SK-N-SH (cell line): Measurements from ENCODE around the gene ENKD1. TPM values are rescaled to one million over a fixed set of nuclear protein-coding genes. Genes with fewer than 3 reads are reported as not detected.

ENCODE experiments used
- CTCF ChIA-PET: fragments of 300-600, 350-600 bp; formaldehyde crosslinking; extraction: SDS; loops from one replicate; lab custom pipeline; 2021; lab: Yijun Ruan, JAX
- POLR2A ChIA-PET: fragments of 350-600 bp; sonication (Branson Sonifier 250); formaldehyde crosslinking; extraction: SDS; loops from one replicate; lab custom pipeline; 2020; ENCODE audit warnings: antibody characterized with exemption, inconsistent platforms; lab: Yijun Ruan, JAX
- DNase-seq: peaks from one replicate; pipeline ENCODE4 v3.0.0; 2012
- H2AFZ ChIP-seq: fragments of 200-600 bp; sonication (generic); 2 replicates; pipeline ENCODE4 v1.8.1; 2016; ENCODE audit warnings: antibody characterized with exemption, mild to moderate bottlenecking, low read depth
- H3F3A ChIP-seq: fragments of 200-600 bp; sonication (generic); replicated peaks from 2 replicates; pipeline ENCODE3; 2016; ENCODE audit warnings: antibody characterized with exemption, mild to moderate bottlenecking; ENCODE audit not compliant: insufficient read depth
- H3K27ac ChIP-seq, 2 experiments: fragments of 200-500 bp in 1 of 2; fragments of 200-600 bp in 1 of 2; sonication (Bioruptor generic) in 1 of 2; sonication (generic), shearing (Covaris generic) in 1 of 2; 2 replicates each; pipeline versions ENCODE4 v1.5.1 to v1.6.1; 2014 to 2016; ENCODE audit warnings: low read depth in 2 of 2, inconsistent platforms in 1 of 2, low read length in 1 of 2, mild to moderate bottlenecking in 1 of 2, mixed read lengths in 1 of 2
- H3K27me3 ChIP-seq: fragments of 200-600 bp; sonication (generic), shearing (Covaris generic); 2 replicates; pipeline ENCODE4 v1.6.1; 2016; ENCODE audit warnings: mixed run types; ENCODE audit not compliant: insufficient read depth
- H3K36me3 ChIP-seq, 2 experiments: fragments of 200-500 bp in 1 of 2; fragments of 200-600 bp in 1 of 2; sonication (Bioruptor generic) in 1 of 2; sonication (generic) in 1 of 2; replicated peaks in 1 of 2; 2 replicates each; pipeline versions ENCODE3 to v1.5.1; 2014 to 2016; ENCODE audit warnings: low read length in 1 of 2, mild to moderate bottlenecking in 1 of 2; ENCODE audit not compliant: insufficient read depth in 2 of 2, control insufficient read depth in 1 of 2
- H3K4me1 ChIP-seq, 2 experiments: fragments of 200-500 bp in 1 of 2; fragments of 200-600 bp in 1 of 2; sonication (Bioruptor generic) in 1 of 2; sonication (generic), shearing (Covaris generic) in 1 of 2; 2 replicates each; pipeline versions ENCODE4 v1.5.1 to v1.6.1; 2014 to 2016; ENCODE audit warnings: low read depth in 1 of 2, low read length in 1 of 2, mixed run types in 1 of 2; ENCODE audit not compliant: insufficient read depth in 2 of 2, control insufficient read depth in 1 of 2
- H3K4me2 ChIP-seq: fragments of 200-600 bp; sonication (generic), shearing (Covaris generic); 2 replicates; pipeline ENCODE4 v1.6.1; 2017; ENCODE audit warnings: mixed run types
- H3K4me3 ChIP-seq, 2 experiments: fragments of 200-500 bp in 1 of 2; fragments of 200-600 bp in 1 of 2; sonication (Bioruptor generic) in 1 of 2; sonication (generic), shearing (Covaris generic) in 1 of 2; 2 replicates each; pipeline versions ENCODE4 v1.5.1 to v1.8.1; 2014 to 2016; ENCODE audit warnings: low read depth in 2 of 2, inconsistent platforms in 1 of 2, low read length in 1 of 2, mild to moderate bottlenecking in 1 of 2, mixed read lengths in 1 of 2, moderate library complexity in 1 of 2
- H3K79me2 ChIP-seq: fragments of 200-600 bp; sonication (generic); 2 replicates; pipeline ENCODE4 v1.8.1; 2017; ENCODE audit warnings: mild to moderate bottlenecking; ENCODE audit not compliant: insufficient read depth
- H3K9ac ChIP-seq: fragments of 200-600 bp; sonication (generic); 2 replicates; pipeline ENCODE4 v1.6.1; 2017; ENCODE audit warnings: mixed run types
- H3K9me2 ChIP-seq: fragments of 200-600 bp; sonication (generic); 2 replicates; pipeline ENCODE4 v1.6.1; 2017; ENCODE audit warnings: mixed run types
- H3K9me3 ChIP-seq: fragments of 200-600 bp; sonication (generic); 2 replicates; pipeline ENCODE4 v1.6.1; 2017; ENCODE audit warnings: mixed run types, mild to moderate bottlenecking, moderate library complexity
- H4K20me1 ChIP-seq: fragments of 200-600 bp; sonication (generic); 2 replicates; pipeline ENCODE4 v1.6.1; 2017; ENCODE audit warnings: mild to moderate bottlenecking, mixed run types; ENCODE audit not compliant: insufficient read depth
- EZH2phosphoT487 ChIP-seq: fragments of 200-600 bp; sonication (generic); IDR thresholded peaks from 2 replicates; pipeline ENCODE4 v1.6.1; 2017; ENCODE audit warnings: low read depth, mixed run types, mild to moderate bottlenecking, antibody characterized with exemption, moderate library complexity, borderline replicate concordance
- FOXM1 ChIP-seq: IDR thresholded peaks from 2 replicates; pipeline ENCODE4 v1.4.0; 2012; ENCODE audit warnings: low read depth, mild to moderate bottlenecking
- GABPA ChIP-seq: IDR thresholded peaks from 2 replicates; pipeline ENCODE4 v1.4.0; 2012; ENCODE audit warnings: low read depth, mild to moderate bottlenecking
- GATA2 ChIP-seq: sonication (generic); formaldehyde crosslinking; IDR thresholded peaks from 2 replicates; pipeline ENCODE4 v1.5.0; 2020; ENCODE audit warnings: mild to moderate bottlenecking, missing genetic modification reagents
- MEF2A ChIP-seq: IDR thresholded peaks from 2 replicates; pipeline ENCODE4 v1.4.0; 2012; ENCODE audit warnings: low read depth, borderline replicate concordance
- MXI1 ChIP-seq: IDR thresholded peaks from 2 replicates; pipeline ENCODE4 v1.6.1; 2012; ENCODE audit warnings: mild to moderate bottlenecking, low read depth, low read length, improper control_type of control experiment
- NRF1 ChIP-seq: IDR thresholded peaks from 2 replicates; pipeline ENCODE4 v1.6.1; 2012; ENCODE audit warnings: low read depth, mild to moderate bottlenecking, low read length
- RFX5 ChIP-seq: IDR thresholded peaks from 2 replicates; pipeline ENCODE4 v1.6.1; 2012; ENCODE audit warnings: mild to moderate bottlenecking, improper control_type of control experiment, low read length
- SMC3 ChIP-seq: IDR thresholded peaks from 2 replicates; pipeline ENCODE4 v1.6.1; 2012; ENCODE audit warnings: low read depth, low read length, improper control_type of control experiment
- TCF12 ChIP-seq: IDR thresholded peaks from 2 replicates; pipeline ENCODE4 v1.4.0; 2012
- TEAD4 ChIP-seq: IDR thresholded peaks from 2 replicates; pipeline ENCODE4 v1.4.0; 2012; ENCODE audit warnings: mild to moderate bottlenecking, borderline replicate concordance; ENCODE audit not compliant: insufficient read depth
- YY1 ChIP-seq: IDR thresholded peaks from 2 replicates; pipeline ENCODE4 v1.4.0; 2012; ENCODE audit warnings: low read depth, mild to moderate bottlenecking
- WGBS: methylation state at CpG from one replicate; pipeline ENCODE4 v1.1.6; 2017; ENCODE audit warnings: low lambda C conversion rate; 5-methylcytosine and 5-hydroxymethylcytosine counted together
- polyA plus RNA-seq, 3 experiments: library from polyadenylated mRNA; depleted of rRNA; stranded (reverse); fragments of >200 nt; gene quantifications; 2 replicates each; pipeline ENCODE4 v1.2.3, GENCODE V29; 2012
- TF ChIP-seq, protein P1 (sequence below): IDR thresholded peaks from 2 replicates; pipeline ENCODE4 v1.4.0; 2012; ENCODE audit warnings: low read depth, borderline replicate concordance
- TF ChIP-seq, protein P2 (sequence below): IDR thresholded peaks from 2 replicates; pipeline ENCODE4; 2012
- TF ChIP-seq, protein P3 (sequence below): fragments of 200-600 bp; sonication (generic); IDR thresholded peaks from 2 replicates; pipeline ENCODE4 v1.6.1; 2017; ENCODE audit warnings: antibody characterized with exemption, mild to moderate bottlenecking, moderate library complexity
- TF ChIP-seq, protein P4 (sequence below): IDR thresholded peaks from 2 replicates; pipeline ENCODE4 v1.4.0; 2012; ENCODE audit warnings: low read depth
- TF ChIP-seq, protein P5 (sequence below): IDR thresholded peaks from 2 replicates; pipeline ENCODE4 v1.6.1; 2012; ENCODE audit warnings: mild to moderate bottlenecking, low read depth, low read length, moderate library complexity

ENKD1 gene
- polyA plus RNA-seq, 1 of the 3 experiments (the other 2 are of a cell fraction): 21.0 TPM

DNA sequence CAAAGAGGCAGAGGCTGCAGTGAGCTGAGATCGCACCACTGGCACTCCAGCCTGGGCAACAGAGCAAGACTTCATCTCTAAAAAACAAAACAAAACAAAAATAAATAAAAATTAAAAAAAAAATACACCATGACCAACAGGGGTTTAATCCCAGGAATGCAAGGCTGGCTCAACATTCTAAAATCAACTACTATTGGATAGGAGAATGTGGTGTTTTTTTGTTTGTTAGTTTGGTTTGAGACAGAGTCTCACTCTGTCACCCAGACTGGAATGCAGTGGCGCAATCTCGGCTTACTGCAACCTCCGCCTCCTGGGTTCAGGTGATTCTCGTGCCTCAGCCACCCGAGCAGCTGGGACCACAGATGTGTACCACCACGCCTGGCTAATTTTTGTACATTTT lies 32.7 kb upstream of the ENKD1 start (continued):
- TF ChIP-seq, protein P1, sequence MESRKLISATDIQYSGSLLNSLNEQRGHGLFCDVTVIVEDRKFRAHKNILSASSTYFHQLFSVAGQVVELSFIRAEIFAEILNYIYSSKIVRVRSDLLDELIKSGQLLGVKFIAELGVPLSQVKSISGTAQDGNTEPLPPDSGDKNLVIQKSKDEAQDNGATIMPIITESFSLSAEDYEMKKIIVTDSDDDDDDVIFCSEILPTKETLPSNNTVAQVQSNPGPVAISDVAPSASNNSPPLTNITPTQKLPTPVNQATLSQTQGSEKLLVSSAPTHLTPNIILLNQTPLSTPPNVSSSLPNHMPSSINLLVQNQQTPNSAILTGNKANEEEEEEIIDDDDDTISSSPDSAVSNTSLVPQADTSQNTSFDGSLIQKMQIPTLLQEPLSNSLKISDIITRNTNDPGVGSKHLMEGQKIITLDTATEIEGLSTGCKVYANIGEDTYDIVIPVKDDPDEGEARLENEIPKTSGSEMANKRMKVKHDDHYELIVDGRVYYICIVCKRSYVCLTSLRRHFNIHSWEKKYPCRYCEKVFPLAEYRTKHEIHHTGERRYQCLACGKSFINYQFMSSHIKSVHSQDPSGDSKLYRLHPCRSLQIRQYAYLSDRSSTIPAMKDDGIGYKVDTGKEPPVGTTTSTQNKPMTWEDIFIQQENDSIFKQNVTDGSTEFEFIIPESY: no peak
- no peak for TF ChIP-seq TEAD4
- TF ChIP-seq YY1: no peak
- TF ChIP-seq GATA2 (CRISPR knock-in tag): no peak

DNA sequence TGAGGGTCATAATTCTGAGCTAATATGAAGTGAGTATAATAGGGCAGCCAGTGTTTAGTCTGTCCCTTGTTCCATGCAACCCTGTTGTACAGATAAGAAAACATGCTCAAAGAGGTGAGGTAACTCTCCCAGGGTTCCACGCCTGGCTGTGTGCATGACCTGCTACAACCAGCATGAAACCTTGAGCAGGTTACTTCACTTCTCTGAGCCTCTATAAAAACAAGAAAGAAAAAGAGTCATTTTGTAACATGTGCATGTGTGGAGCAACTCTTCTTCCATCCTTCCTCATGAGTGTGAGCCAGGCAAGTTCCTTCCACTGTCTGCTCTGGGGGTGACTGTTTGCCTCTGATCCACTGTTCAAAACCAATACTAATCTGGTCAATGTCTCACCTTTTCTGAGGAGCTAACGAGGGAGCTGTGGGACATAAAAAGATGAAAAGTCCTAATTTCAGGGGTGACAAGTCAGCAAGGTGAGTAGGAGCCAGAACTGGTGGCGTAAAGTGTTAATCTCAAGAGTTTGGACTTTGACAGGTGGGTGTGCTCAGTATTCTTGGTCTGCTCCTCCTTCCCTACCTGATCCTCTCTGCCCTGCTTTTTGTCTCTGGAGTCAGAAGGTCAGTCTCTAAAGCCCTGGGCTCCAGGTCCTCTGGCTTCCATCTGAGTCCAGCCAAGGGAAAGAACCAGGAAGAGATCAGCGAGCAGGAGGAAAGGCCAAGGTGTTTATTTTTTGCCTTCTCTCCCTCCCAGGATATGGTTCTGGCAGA lies 31.1 kb upstream of the ENKD1 start:
- TF ChIP-seq, protein P2, sequence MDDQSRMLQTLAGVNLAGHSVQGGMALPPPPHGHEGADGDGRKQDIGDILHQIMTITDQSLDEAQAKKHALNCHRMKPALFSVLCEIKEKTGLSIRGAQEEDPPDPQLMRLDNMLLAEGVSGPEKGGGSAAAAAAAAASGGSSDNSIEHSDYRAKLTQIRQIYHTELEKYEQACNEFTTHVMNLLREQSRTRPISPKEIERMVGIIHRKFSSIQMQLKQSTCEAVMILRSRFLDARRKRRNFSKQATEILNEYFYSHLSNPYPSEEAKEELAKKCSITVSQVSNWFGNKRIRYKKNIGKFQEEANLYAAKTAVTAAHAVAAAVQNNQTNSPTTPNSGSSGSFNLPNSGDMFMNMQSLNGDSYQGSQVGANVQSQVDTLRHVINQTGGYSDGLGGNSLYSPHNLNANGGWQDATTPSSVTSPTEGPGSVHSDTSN: no peak
- no peak for TF ChIP-seq SMC3
- no peak for TF ChIP-seq NRF1
- no peak for TF ChIP-seq YY1
- TF ChIP-seq FOXM1: no peak
- no peak for TF ChIP-seq MXI1
- no peak for TF ChIP-seq EZH2phosphoT487
- TF ChIP-seq TCF12: no peak
- TF ChIP-seq, protein P3, sequence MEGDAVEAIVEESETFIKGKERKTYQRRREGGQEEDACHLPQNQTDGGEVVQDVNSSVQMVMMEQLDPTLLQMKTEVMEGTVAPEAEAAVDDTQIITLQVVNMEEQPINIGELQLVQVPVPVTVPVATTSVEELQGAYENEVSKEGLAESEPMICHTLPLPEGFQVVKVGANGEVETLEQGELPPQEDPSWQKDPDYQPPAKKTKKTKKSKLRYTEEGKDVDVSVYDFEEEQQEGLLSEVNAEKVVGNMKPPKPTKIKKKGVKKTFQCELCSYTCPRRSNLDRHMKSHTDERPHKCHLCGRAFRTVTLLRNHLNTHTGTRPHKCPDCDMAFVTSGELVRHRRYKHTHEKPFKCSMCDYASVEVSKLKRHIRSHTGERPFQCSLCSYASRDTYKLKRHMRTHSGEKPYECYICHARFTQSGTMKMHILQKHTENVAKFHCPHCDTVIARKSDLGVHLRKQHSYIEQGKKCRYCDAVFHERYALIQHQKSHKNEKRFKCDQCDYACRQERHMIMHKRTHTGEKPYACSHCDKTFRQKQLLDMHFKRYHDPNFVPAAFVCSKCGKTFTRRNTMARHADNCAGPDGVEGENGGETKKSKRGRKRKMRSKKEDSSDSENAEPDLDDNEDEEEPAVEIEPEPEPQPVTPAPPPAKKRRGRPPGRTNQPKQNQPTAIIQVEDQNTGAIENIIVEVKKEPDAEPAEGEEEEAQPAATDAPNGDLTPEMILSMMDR: no peak
- TF ChIP-seq, protein P4, sequence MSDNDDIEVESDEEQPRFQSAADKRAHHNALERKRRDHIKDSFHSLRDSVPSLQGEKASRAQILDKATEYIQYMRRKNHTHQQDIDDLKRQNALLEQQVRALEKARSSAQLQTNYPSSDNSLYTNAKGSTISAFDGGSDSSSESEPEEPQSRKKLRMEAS: no peak
- no peak for TF ChIP-seq GABPA
- TF ChIP-seq, protein P5, sequence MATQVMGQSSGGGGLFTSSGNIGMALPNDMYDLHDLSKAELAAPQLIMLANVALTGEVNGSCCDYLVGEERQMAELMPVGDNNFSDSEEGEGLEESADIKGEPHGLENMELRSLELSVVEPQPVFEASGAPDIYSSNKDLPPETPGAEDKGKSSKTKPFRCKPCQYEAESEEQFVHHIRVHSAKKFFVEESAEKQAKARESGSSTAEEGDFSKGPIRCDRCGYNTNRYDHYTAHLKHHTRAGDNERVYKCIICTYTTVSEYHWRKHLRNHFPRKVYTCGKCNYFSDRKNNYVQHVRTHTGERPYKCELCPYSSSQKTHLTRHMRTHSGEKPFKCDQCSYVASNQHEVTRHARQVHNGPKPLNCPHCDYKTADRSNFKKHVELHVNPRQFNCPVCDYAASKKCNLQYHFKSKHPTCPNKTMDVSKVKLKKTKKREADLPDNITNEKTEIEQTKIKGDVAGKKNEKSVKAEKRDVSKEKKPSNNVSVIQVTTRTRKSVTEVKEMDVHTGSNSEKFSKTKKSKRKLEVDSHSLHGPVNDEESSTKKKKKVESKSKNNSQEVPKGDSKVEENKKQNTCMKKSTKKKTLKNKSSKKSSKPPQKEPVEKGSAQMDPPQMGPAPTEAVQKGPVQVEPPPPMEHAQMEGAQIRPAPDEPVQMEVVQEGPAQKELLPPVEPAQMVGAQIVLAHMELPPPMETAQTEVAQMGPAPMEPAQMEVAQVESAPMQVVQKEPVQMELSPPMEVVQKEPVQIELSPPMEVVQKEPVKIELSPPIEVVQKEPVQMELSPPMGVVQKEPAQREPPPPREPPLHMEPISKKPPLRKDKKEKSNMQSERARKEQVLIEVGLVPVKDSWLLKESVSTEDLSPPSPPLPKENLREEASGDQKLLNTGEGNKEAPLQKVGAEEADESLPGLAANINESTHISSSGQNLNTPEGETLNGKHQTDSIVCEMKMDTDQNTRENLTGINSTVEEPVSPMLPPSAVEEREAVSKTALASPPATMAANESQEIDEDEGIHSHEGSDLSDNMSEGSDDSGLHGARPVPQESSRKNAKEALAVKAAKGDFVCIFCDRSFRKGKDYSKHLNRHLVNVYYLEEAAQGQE: no peak
- TF ChIP-seq MEF2A: no peak
- TF ChIP-seq RFX5: no peak
- TF ChIP-seq, all 33 proteins: peak for 0
- peaks cover 56% of the 10 kb centered on the region for H3K79me2 ChIP-seq
- WGBS: 90% methylated on average over 4 of the region's 4 CpGs

More for the DNA sequence above, 31.1 kb upstream of the ENKD1 start:
- DNase-seq: no peak
- H3K27ac ChIP-seq: no peak overlapping the region
- no peaks in the 10 kb centered on the region for H3K4me1 ChIP-seq
- H4K20me1 ChIP-seq: no peaks in the 10 kb centered on the region
- CTCF ChIA-PET: interaction anchor here (0.9 to 1.9 kb wide), 3 partner anchors 25 to 135 kb away, joined by 3 to 7 read pairs (median 3); partner anchors contain the start of gene CTCF
- peaks cover 0 to 17% of the 10 kb centered on the region in 2 experiments for H3K36me3 ChIP-seq
- peaks cover 5% of the 10 kb centered on the region; the same call in 1 of the 2 replicates for H3K9me3 ChIP-seq
- POLR2A ChIA-PET: no interaction called here
- H3K4me2 ChIP-seq: no peak overlapping the region
- H3F3A ChIP-seq: no peaks in the 10 kb centered on the region
- no peak overlapping the region for H3K9ac ChIP-seq
- no peaks in the 10 kb centered on the region for H3K9me2 ChIP-seq
- no peak overlapping the region for H2AFZ ChIP-seq
- no peaks in the 10 kb centered on the region for H3K27me3 ChIP-seq
- H3K4me3 ChIP-seq: no peak overlapping the region
